KMS-11 (cell line): ENCODE results near the gene CHRM2.

ENCODE experiments used
- H2AFZ ChIP-seq: fragments of 200-600 bp; sonication (generic); 2 replicates; pipeline ENCODE4 v1.6.1; 2016; ENCODE audit warnings: antibody characterized with exemption, mixed run types, low read depth
- H3K27ac ChIP-seq: fragments of 200-600 bp; sonication (generic); 2 replicates; pipeline ENCODE4 v1.6.1; 2016; ENCODE audit warnings: mild to moderate bottlenecking, mixed run types
- H3K27me3 ChIP-seq: fragments of 200-600 bp; sonication (generic); 2 replicates; pipeline ENCODE4 v1.6.1; 2017; ENCODE audit warnings: mild to moderate bottlenecking, low read depth, mixed run types, moderate library complexity; ENCODE audit not compliant: insufficient read depth
- H3K36me3 ChIP-seq: fragments of 200-600 bp; sonication (generic); 2 replicates; pipeline ENCODE4 v1.6.1; 2017; ENCODE audit warnings: mild to moderate bottlenecking, mixed run types; ENCODE audit not compliant: insufficient read depth
- H3K4me1 ChIP-seq: fragments of 200-600 bp; sonication (generic); 2 replicates; pipeline ENCODE4 v1.6.1; 2016; ENCODE audit warnings: mild to moderate bottlenecking, low read depth, mixed run types; ENCODE audit not compliant: poor library complexity, severe bottlenecking
- H3K4me2 ChIP-seq: fragments of 200-600 bp; sonication (generic); 2 replicates; pipeline ENCODE4 v1.7.0; 2016; ENCODE audit warnings: mild to moderate bottlenecking, mixed run types
- H3K4me3 ChIP-seq: fragments of 200-600 bp; sonication (generic); IDR thresholded peaks from 2 replicates; pipeline ENCODE4 v1.6.1; 2017; ENCODE audit warnings: low read depth, low read length, mixed read lengths; ENCODE audit not compliant: insufficient read depth
- H3K79me2 ChIP-seq: fragments of 200-600 bp; sonication (generic); 2 replicates; pipeline ENCODE4 v1.6.1; 2016; ENCODE audit warnings: low read depth, mixed run types; ENCODE audit not compliant: insufficient read depth
- H3K9ac ChIP-seq: fragments of 200-600 bp; sonication (generic); 2 replicates; pipeline ENCODE4 v1.6.1; 2016; ENCODE audit warnings: mild to moderate bottlenecking, mixed run types
- H4K20me1 ChIP-seq: fragments of 200-600 bp; sonication (generic); 2 replicates; pipeline ENCODE4 v1.6.1; 2016; ENCODE audit warnings: mild to moderate bottlenecking, mixed run types; ENCODE audit not compliant: insufficient read depth
- CTCF ChIP-seq: fragments of 200-600 bp; sonication (generic); conservative IDR thresholded peaks from 2 replicates; pipeline ENCODE4 v1.6.1; 2017; ENCODE audit warnings: low read depth, mild to moderate bottlenecking, antibody characterized with exemption, low read length, moderate library complexity, mixed read lengths

Gene CHRM2

GRCh38 chr7:136969761-136970160 lies 101.3 kb downstream of the CHRM2 start:
- Histone ChIP-seq H3K4me2 (no peak overlapping the region), H3K9ac (no peak overlapping the region), H3K4me3 (no peak overlapping the region), H4K20me1 (no peaks in the 10 kb centered on the region), H2AFZ (no peak overlapping the region), H3K36me3 (no peaks in the 10 kb centered on the region), H3K27ac (no peak overlapping the region), H3K4me1 (no peaks in the 10 kb centered on the region), H3K79me2 (no peaks in the 10 kb centered on the region), H3K27me3 (no peaks in the 10 kb centered on the region)
- TF ChIP-seq CTCF: no peak

GRCh38 chr7:136971776-136972175 lies 103.3 kb downstream of the CHRM2 start:
- H3K27me3 ChIP-seq: no peaks in the 10 kb centered on the region
- H2AFZ ChIP-seq: no peak overlapping the region
- H3K4me2 ChIP-seq: no peak overlapping the region
- H4K20me1 ChIP-seq: no peaks in the 10 kb centered on the region
- no peak overlapping the region for H3K9ac ChIP-seq
- no peaks in the 10 kb centered on the region for H3K4me1 ChIP-seq
- no peaks in the 10 kb centered on the region for H3K79me2 ChIP-seq
- TF ChIP-seq CTCF: no peak
- H3K36me3 ChIP-seq: no peaks in the 10 kb centered on the region
- H3K4me3 ChIP-seq: no peak overlapping the region
- no peak overlapping the region for H3K27ac ChIP-seq

- H3K4me1 ChIP-seq: no peaks in the 10 kb centered on the region
- H4K20me1 ChIP-seq: no peaks in the 10 kb centered on the region
- H3K79me2 ChIP-seq: no peaks in the 10 kb centered on the region
- H3K36me3 ChIP-seq: no peaks in the 10 kb centered on the region
- TF ChIP-seq CTCF: no peak
- H3K9ac ChIP-seq: no peak overlapping the region
- H2AFZ ChIP-seq: no peak overlapping the region
- no peak overlapping the region for H3K27ac ChIP-seq
- no peaks in the 10 kb centered on the region for H3K27me3 ChIP-seq
- no peak overlapping the region for H3K4me3 ChIP-seq
- H3K4me2 ChIP-seq: no peak overlapping the region
Measured at GRCh38 chr7:136976504-136977251, 108.2 kb downstream of the CHRM2 start.

GRCh38 chr7:136993377-136993776 lies 124.9 kb downstream of the CHRM2 start:
- Histone ChIP-seq H3K36me3 (no peaks in the 10 kb centered on the region), H3K4me1 (no peaks in the 10 kb centered on the region), H3K9ac (no peak overlapping the region), H3K27ac (no peak overlapping the region), H3K4me2 (no peak overlapping the region), H3K79me2 (no peaks in the 10 kb centered on the region), H4K20me1 (no peaks in the 10 kb centered on the region), H2AFZ (no peak overlapping the region), H3K4me3 (no peak overlapping the region), H3K27me3 (no peaks in the 10 kb centered on the region)
- TF ChIP-seq CTCF: no peak
